ENCODE measurements around the gene PAPPA.

PAPPA gene

DNA sequence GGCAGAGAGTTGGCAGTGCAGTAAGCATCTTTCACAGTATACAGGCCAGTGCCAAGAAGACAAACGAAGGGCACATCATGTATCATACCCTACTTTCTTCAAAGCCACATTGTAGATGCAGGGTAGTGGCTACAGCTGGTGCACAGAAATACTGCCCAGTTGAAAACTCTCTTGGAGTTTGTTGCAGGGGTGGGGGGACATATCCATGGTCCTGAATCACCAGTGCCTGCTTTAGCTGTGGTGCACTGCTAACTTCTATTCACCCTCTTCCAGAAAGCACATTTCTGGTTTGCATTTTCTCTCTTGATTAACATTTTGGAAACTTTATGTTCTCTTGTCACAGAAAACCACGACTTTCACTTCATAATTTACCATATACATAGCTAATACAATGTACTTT lies 196.6 kb downstream of the PAPPA start:
- no peak for DNase-seq (ENCODE audit: low read depth)

DNA sequence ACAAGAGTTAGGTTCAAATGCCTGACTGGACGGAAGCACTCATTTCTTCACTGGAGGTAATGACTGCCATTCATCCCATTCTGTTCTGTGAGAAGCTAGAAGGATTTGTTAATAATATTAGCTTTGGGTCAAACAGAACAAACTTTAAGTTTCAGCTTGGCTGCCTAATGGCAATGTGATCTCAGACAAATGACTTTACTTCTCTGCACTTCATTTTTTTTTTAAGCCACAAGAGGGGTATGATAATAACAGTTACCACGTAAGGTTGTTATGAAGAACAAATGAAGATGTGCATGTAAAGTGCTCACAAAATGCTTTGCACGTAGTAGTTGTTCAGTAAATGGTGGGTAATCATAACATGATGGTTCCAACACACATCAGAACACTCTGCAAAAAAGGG lies 199.4 kb downstream of the PAPPA start:
- DNase-seq (ENCODE audit: low read depth) = no peak

DNA sequence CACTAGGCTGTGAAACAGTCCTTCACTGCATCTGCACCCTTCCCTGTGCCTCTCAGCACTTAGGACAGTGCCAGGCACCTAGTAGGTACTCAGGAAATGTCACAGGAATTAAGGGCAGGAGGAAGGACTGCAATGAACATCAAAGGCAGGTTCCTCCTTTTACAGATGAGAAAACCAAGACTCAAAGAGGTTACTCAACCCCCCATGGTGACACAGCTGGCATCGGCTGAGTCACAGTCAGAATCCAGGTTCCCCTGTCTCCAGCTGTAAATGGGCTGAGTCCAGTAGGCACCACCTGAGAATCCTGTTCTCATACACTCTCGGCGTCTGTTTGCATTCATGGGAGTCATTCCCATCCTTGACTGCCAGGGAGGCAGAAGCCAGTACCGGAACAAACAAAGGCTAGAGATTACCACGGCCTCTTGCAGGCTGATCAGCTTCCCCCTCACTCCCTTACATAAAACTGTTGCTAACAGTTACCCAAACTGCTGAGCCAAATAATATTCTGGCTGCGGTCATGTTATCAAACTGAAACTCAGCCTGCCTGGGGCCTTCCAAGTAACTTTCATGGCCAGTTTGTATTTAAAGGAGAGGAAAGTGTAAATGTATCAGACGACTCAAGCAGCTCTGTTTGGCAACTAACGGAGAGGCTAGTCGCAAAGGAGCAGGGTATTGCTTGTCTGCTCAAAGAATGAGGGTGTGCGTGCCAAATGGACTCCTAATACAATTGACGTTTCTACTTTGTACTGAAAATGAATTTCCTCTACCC lies 201.7 kb downstream of the PAPPA start:
- peak; percentile 15 for DNase-seq (ENCODE audit: low read depth)

DNA sequence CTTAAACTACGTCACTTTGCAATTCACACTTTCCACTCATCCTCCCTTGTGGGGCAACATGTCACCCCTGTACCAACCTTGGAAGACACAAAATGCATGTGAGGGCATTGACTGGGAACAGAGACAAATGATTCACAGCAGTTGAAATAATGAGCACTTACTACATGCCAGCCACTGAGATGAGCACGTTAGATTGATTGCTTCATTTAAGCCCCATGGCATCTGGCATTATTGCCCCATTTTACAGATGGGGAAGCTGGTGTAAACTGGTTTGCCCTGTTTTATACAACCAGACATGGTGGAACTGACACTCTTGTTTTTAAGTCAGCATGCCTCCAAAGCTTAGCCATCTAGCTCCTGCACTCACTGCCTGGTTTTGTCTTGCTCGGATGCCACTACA lies 204.7 kb downstream of the PAPPA start:
- no peak for DNase-seq (ENCODE audit: low read depth)

DNA sequence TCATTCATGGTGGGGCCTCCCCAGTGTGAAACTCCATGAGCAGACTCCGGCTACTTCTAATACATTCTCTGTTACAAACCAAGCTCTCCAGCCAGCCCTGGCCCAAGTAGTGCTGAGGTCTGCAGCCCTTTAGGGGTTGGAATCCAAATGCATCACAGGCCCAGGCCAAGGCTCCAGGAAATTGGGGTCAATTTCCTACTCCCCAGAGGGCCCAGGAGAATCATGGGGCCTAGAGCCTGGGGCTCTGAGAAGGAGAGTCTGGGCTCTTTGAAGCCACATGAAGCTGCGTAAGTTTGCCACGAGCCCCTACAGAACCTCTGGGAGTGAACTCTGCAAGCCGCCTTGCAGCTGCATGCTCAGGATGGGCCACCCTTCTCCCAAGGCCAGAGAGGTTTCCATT lies 206.4 kb downstream of the PAPPA start:
- no peak for DNase-seq (ENCODE audit: low read depth)

DNA sequence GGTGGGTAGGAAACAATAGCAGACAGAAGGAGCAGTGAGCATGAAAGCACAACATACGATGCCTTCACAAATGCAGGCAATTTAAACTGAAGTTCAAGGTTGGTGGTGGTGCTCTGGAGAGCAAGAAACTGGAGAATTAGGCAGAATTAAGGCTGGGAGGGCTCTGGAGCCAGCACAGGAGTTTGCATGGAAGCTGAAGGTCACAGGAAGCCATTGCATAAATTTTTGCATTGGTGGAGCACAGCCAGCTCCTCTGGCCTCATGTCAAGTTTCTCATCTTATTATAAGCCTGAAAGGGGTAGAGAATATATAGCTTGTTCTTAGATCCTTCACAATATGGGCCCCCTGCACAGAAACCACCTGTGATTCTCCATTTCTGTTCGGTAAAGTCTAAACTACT lies 207.4 kb downstream of the PAPPA start:
- DNase-seq (ENCODE audit: low read depth) = no peak

DNA sequence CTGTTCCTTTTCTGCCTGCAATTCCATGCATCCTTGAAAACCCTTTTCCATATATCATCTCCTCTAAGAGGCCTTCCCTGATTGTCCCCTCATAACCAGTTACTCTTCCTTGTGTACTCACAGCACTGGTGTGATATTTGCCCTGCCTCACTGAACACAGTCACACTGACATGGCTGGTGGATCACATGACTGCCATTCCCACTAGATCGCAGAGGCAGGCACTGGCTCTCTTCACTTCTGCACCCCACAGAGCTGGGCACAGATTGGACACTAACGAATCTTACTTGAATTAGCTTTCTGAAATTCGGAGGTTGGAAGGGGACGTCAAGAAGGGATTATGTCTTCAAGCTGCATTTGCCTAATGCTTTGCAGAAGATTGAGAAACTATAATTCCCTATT lies 208.0 kb downstream of the PAPPA start:
- no peak for DNase-seq (ENCODE audit: low read depth)

DNA sequence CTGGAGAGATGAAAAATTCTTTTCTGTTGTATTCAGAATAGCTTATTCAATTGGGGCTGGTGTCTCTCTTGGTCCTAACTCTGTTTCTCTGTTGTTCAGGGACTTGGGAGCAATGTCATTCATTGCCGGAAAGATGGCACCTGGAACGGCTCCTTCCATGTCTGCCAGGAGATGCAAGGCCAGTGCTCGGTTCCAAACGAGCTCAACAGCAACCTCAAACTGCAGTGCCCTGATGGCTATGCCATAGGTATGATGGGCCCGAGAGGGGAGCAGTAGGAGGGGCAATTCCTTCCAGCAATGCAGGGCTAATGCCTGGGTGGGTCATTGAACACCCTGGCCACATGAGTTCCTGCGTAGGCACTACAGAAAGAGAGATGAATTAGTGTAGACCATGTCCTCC lies 208.9 kb downstream of the PAPPA start:
- DNase-seq (ENCODE audit: low read depth) = no peak

DNA sequence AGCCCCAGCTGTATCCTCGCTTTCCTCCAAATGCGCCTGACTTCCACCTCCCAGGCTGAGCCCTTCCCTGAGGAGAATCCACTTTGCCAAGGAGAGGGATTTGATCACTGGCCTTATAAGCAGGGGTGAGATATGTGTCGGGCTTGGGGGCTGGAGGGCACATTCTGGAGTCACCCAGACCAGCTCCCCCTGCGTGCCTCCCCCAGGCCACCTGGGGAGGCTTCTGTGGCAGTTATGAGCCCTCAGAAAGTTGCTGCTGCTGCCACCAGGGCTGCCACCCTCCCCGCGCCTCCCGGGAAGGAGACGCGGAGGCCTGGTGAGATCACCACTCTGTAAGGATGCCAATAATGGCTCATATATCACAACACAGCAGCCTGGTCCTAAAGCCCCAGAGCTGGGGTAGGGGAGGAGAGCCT lies 211.5 kb downstream of the PAPPA start:
- peak; percentile 57 for DNase-seq (ENCODE audit: low read depth)

DNA sequence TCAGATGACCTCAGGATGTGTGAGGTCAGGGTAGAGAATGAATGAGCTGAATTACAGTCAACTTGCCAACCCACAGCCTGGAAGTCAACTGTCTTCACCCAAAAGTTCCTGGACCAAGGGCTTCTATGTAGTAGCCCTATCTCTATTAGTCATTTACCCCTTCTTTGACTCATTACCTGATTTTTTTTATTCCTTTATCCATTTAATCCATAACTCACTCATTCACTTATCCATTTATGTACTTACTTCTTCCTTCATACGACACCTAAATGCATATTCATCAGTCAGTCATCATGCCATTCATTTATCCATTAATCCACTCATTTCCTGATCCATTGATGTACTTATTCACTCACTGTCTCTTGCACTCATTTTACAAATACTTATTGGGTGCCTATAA lies 212.7 kb downstream of the PAPPA start:
- DNase-seq (ENCODE audit: low read depth) = no peak

DNA sequence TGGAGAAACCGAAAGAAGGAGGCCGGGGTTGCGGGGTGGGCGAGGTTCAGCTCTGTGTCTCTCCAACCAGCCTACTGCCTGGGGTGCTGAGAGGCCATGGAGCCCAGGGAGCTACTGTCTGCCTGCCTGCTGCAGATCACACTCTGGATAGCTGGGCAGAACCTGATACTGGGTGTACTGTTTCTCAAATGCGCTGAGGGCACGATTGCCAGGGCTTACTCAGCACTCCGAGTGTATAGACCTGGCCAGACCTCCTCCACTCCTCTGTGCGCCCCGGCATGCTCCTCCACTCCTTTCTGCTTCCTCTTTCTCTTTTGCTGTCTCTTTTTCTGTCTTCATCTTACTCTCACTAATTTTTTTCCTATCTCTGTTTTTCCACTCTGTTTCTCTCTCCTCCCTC lies 215.1 kb downstream of the PAPPA start:
- DNase-seq (ENCODE audit: low read depth) = no peak

DNA sequence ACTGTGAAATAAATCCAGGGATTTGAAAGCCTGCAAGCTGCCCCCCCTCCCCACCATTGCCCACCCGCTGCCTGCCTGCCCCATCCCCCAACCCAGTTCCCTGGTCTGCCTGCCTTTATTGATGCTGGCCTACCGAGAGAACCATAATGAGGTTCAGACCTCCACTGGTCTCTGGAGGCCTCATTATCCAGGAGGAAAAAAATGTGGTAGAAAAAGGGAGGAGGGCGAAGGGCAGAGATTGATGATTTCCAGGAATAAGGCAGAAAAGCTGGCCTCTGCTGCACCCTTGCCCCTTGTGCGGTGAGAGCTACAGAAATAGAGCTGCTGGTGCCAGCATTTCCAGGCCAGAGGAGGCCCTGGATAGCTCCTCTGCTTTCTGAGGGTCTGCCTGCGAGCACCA lies 216.1 kb downstream of the PAPPA start:
- no peak for DNase-seq (ENCODE audit: low read depth)

DNA sequence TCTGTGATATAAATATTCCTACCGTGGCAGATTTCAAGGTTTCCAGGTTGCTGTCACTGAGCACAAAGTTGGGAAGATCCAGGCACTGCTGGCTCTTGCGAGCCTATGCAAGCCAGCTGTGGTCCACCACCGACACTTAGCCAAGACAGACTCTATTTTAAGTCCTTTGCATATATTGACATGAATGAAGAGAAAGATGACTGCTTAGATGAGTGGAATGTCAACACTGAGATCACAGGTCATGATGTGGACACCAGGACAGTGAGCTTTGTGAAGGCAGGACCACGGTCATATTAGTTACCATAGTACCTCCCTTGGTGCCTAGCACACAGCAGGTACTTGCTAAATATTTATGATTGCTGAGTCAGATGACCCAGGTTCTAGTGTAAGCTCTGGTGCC lies 217.0 kb downstream of the PAPPA start:
- DNase-seq (ENCODE audit: low read depth) = no peak

DNA sequence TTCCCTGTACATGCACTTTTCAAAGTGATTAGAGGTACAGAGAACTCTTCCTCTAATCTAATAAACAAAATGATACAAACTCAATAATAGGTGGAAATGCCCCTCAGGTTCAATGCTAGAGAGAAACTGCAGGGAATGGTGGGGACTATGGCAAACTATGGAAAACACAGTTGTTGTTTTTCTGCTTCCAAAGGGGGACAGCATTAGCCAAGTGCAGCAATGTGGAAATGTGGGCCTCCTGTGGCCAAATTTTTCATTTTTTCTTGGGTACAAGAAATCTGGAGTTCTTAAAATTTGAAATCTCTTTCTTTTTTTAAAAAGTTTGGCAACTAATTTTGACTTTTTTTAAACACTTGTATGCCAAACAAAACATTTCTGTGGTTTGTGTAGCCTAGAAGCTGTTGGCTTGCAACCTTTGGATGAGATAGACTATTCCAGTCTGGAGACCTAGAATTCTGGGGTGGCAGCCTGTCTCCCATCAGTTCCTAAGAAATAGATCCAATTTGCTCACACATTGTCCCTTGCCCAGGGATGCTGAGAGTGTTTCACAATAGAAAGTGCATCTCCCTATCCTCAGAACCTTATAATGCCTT lies 218.6 kb downstream of the PAPPA start:
- peak; percentile 55 for DNase-seq (ENCODE audit: low read depth)

DNA sequence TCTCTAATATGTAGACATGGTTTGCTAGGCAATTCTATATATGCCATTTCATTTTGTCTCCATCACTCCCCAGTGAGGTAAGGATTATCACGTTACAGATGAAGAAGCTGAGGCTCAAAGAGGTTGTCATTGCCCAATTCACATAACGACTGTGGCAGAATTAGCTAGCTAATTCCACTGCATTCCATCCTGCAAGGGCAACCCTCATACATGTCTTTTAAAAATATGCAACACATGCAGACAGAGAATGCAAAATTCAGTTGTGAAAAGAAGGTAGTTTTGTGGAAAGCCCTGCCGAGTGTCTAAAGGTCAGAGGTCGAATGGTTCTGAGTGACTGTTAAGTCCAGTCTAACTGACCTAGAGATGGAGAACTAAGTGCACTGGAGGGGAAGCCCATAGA lies 219.2 kb downstream of the PAPPA start:
- DNase-seq (ENCODE audit: low read depth) = no peak

DNA sequence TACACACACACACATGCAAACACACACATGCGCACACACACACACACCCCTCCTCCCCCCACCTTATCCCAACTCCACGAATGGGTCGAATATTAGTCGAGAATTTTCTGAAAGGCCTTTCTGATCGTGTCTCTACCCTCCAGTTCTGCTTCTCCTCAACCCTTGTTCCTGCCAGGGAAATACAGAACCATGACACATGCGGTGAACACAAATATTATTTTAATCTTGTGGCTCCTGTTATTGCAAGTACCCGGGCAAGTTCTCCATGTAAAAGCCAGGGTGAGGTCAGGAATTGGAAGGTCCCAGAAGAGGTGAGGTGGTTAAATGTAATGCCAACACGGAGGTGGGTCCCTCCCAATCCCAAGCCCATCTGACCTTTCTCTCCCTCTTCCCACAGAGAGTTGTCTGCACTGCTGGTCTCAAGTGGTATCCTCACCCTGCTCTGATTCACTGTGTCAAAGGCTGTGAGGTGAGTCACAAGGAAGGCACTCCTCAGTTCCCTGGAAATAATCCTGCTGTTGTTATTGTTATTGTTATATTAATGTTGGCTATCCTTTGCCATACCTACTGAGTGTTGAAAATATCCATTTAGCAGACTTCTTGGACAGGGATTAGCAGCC lies 223.7 kb downstream of the PAPPA start:
- DNase-seq (ENCODE audit: low read depth) = peak; percentile 53

DNA sequence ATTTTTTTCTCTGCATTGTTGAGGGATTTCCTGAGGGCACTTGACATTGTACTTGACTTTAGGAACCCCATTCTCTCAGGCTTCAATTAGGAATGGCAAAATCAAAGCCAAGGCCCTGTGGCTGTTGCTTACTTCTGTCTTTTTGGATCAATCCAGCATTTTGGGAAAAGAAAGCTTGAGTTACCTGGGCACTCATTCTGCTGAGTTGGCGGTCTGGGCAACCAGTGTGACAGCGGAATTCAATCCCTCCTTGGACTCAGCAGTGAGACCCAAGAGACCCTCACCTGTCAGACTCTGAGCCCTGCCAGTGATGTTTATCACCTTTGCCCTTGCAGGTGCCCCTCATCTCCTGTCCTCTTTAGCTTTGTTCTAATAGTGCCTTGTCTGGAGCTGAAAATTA lies 225.3 kb downstream of the PAPPA start:
- DNase-seq (ENCODE audit: low read depth) = no peak

DNA sequence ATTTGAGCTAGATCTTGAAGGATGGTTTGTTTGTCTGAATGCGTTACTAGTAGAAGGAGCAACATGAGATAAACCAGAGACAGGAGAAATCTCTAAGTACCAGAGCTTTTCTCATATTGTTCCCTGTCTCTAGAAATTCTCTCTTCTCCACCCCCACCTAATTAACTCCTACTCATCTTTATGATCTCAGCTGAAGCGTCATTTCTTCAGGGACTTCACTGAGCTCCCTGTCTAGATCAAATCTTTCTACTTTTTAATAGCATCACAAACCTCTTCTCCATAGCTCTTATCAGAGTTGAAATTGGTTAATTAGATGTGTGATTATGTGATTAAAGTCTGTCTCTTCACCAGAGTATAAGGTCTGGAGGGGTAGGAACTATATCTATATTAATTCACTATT lies 226.2 kb downstream of the PAPPA start:
- no peak for DNase-seq (ENCODE audit: low read depth)

DNA sequence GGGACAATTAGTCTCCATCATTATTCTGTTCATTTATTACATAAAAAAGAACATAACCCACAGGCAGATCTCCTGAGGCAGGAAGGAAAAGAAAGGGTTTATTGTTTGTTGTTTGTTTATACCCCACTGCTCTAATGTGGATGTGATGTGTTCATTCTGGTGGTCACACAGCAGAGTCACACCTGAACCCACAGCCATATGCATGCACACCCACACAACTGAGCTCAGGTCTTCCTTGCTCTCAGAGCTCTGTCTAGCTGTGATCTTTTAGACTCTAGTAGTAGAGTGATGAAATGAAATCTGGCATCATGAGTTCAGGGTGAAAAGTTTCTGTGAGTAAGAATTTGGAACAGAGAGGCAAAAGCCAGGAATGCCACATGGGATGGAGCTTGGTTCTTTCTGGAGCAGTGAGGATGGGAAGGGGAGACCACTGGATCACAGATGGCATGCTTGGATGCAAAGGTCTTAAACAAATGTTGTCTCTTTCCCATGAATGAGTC lies 227.0 kb downstream of the PAPPA start:
- DNase-seq (ENCODE audit: low read depth) = peak; percentile 28

DNA sequence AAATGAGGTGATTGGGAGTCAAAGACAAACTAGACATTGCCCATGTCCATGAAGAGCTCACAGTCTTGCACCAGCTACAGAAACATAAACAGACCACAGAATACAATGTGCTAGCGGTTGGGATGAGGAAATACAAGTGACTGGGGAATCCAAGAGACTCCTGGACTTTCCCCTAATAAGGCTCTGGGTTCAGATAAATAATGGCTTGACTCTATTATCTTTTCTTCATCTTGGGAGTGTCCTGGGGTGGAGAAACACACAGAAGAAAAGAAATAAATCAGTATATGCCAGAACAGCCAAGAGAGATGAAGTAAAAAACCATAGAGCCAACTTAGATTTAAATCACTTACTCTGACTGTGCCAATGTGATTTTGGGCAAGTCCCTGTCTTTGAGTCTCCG lies 227.8 kb downstream of the PAPPA start:
- DNase-seq (ENCODE audit: low read depth) = no peak

DNA sequence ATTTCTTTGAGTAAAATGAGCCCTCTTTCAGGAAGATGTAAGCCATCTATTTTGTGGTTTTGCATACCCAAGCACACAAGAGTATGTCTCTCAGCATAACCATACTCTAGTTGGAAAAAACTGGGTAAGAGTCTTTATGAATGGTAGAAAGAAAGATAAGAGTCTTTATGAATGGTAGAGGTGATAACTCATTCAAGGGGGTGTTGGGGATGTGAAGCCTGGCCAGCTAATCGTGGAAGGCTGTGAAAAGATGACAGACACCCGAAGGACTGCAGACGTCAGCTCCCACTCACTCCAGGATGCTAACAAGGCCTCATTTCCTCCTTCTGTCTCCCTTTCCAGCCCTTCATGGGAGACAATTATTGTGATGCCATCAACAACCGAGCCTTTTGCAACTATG lies 228.5 kb downstream of the PAPPA start:
- DNase-seq (ENCODE audit: low read depth) = no peak

DNA sequence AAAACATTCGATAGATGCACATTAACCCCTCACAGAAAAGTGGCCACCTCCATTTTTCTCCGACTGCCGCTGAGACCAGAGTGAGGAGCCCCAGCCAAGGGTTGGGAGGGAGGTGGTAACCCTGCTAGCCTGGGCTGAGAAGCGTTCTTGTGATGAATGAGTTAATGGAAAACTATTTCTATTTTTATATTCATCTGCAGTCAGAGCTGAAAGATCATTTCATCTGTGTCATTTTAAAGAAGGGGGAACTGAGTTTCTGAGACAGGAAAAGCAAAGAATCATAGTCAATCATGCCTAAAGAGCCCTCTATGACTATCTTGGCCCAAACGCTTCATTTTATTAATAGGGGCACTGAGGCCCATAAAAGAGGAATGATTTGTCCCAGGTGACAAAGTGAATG lies 229.5 kb downstream of the PAPPA start:
- DNase-seq (ENCODE audit: low read depth) = no peak

DNA sequence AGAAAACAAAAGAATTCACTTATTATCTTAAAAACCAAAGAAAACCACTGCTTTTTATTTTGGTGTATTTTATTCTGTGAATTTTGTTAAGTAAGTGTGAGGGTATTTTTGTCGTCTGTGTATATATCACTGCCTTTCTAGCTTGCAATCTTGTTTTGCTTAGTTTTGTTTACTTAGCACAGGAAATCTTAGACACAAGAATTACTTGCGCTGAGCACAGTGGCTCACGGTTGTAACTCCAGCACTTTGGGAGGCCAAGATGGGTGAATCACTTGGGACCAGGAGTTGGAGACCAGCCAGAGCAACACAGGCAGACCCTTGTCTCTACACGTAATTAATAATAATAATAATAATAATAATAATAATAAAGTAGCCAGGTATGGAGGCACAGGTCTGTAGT lies 230.3 kb downstream of the PAPPA start:
- no peak for DNase-seq (ENCODE audit: low read depth)
